Ovary (tissue), 9 donors: ENCODE results near the gene COMMD7. TPM values are rescaled to one million over a fixed set of nuclear protein-coding genes. Genes with fewer than 3 reads are reported as not detected.
"Not testable (repeated sequence)": the region's sequence is repeated elsewhere in the genome, so short reads cannot be mapped to it uniquely, and the experiment has no call there.

Experiments
- DNase-seq, 5 donors: peaks; one replicate each; pipeline ENCODE4 v3.0.0-alpha.2; 2019 to 2020
- H3K27ac ChIP-seq, 2 donors: fragments of 200-600 bp; one replicate each; pipeline versions ENCODE4 v1.5.1 to v1.8.0; 2019 to 2022
- H3K27me3 ChIP-seq: fragments of 200-600 bp; one replicate; pipeline ENCODE4 v1.8.0; 2022
- H3K36me3 ChIP-seq: fragments of 200-600 bp; sonication (generic); one replicate; pipeline ENCODE4 v1.5.1; 2019
- H3K4me1 ChIP-seq: one replicate; pipeline ENCODE4 v1.8.1; 2013; ENCODE audit warnings: mild to moderate bottlenecking, moderate library complexity; ENCODE audit not compliant: insufficient read depth
- H3K4me3 ChIP-seq: fragments of 200-600 bp; sonication (generic); one replicate; pipeline ENCODE4 v1.5.1; 2017
- H3K9me3 ChIP-seq, 2 donors: fragments of 200-600 bp in 1 of 2; sonication (generic) in 1 of 2; one replicate each; pipeline versions ENCODE4 v1.5.1 to v1.8.1; 2013 to 2019; ENCODE audit warnings: mild to moderate bottlenecking in 1 of 2, moderate library complexity in 1 of 2
- CTCF ChIP-seq, 3 donors: fragments of 450-650 bp in 2 of 3; fragments of 200-600 bp in 1 of 3; IDR thresholded peaks; one replicate each; pipeline versions ENCODE4 v1.5.1 to v1.8.0; 2016 to 2022; ENCODE audit warnings: antibody characterized with exemption in 3 of 3, mild to moderate bottlenecking in 1 of 3
- EP300 ChIP-seq: sonication (generic); formaldehyde crosslinking; IDR thresholded peaks from one replicate; pipeline ENCODE4 v1.6.1; 2017; ENCODE audit warnings: antibody characterized with exemption
- POLR2A ChIP-seq: fragments of 450-650 bp; IDR thresholded peaks from one replicate; pipeline ENCODE4 v1.6.1; 2017; ENCODE audit warnings: antibody characterized with exemption, mild to moderate bottlenecking, moderate library complexity
- WGBS, 3 donors: extraction: QIAGEN DNeasy Blood & Tissue Kit in 1 of 3; methylation state at CpG; one replicate each; pipeline versions ENCODE4 v1.1.5 to v1.1.7; 2013 to 2017; 5-methylcytosine and 5-hydroxymethylcytosine counted together
- intact Hi-C, 4 donors: fragments of 100-400 bp; cut with DNase I; formaldehyde crosslinking; loops; one replicate each; pipeline versions ENCODE4 v1.11.0 to v1.15.1; 2022 to 2023
- polyA plus RNA-seq, 2 donors: library from polyadenylated mRNA; stranded (reverse); fragments of 200-250 nt in 1 of 2; fragments of 350-450 nt in 1 of 2; fragmentation: Illumina TruSeq in 1 of 2; extraction: RNeasy Lipid Tissue Mini Kit (QIAGEN cat#74804) in 1 of 2; gene quantifications; one replicate each; pipeline ENCODE4 v1.2.3, GENCODE V29; 2013 to 2014
- total RNA-seq, 7 donors: library from RNA; depleted of rRNA in 2 of 7; stranded (reverse); fragments of >200 nt in 2 of 7; fragmentation: NEBNext Ultra II Directional in 3 of 7; extraction: Animal tissue kit (Norgen Biotek cat#: 25700) in 3 of 7; gene quantifications; one replicate each; pipeline versions ENCODE4 v1.1.0 to v1.2.4, GENCODE V29; 2016 to 2023
- donor health status: DM: no; HTN: no; CAD: no; lungs with moderate emphysema.
- donor health status: DM: no; HTN: no; CAD: no.
- donor health status: Bipolar disorder and iron deficiency.
- donor health status: DM: yes; HTN: yes; CAD: no.
- donor health status: DM: no; HTN: no; CAD: no.
- donor health status: DM: yes; HTN: yes; CAD: no.

COMMD7 gene
- total and polyA plus RNA-seq, 9 donors = 14.2 to 51.8 (median 26.3) TPM

- H3K4me3 ChIP-seq = no peak overlapping the region
- peaks cover 3% of the 10 kb centered on the region for H3K4me1 ChIP-seq
- TF ChIP-seq EP300 = no peak
- no peak for TF ChIP-seq CTCF (IDR thresholded peaks at IDR 0.05)
- no peak for TF ChIP-seq POLR2A
- H3K27me3 ChIP-seq = no peaks in the 10 kb centered on the region
- no peaks in the 10 kb centered on the region for H3K9me3 ChIP-seq
- H3K27ac ChIP-seq = no peak overlapping the region
- DNase-seq = no peak
- 93 to 96% (median 93%) methylated on average over 5 of the region's 5 CpGs for WGBS, 3 donors
- H3K36me3 ChIP-seq = no peaks in the 10 kb centered on the region
- intact Hi-C loops = no loop called here
Measured at GRCh38 chr20:32741151-32741550, 2.1 kb downstream of the COMMD7 start.

- Histone ChIP-seq H3K27me3 (no peaks in the 10 kb centered on the region), H3K4me1 (peaks cover 3% of the 10 kb centered on the region), H3K36me3 (no peaks in the 10 kb centered on the region), H3K9me3 (no peaks in the 10 kb centered on the region), H3K27ac (no peak overlapping the region), H3K4me3 (no peak overlapping the region)
- intact Hi-C loops = no loop called here
- no peak for TF ChIP-seq EP300
- no peak for TF ChIP-seq CTCF (IDR thresholded peaks at IDR 0.05)
- TF ChIP-seq POLR2A = no peak
- WGBS, 3 donors = 54 to 62% (median 56%) methylated on average over 7 of the region's 7 CpGs
- DNase-seq = no peak
Measured at GRCh38 chr20:32737371-32738223, 5.7 kb downstream of the COMMD7 start.

- TF ChIP-seq POLR2A (no peak), CTCF (IDR thresholded peaks at IDR 0.05) (no peak), EP300 (no peak)
- Histone ChIP-seq H3K27ac (no peak overlapping the region), H3K4me1 (peaks cover 3% of the 10 kb centered on the region), H3K27me3 (no peaks in the 10 kb centered on the region), H3K36me3 (no peaks in the 10 kb centered on the region), H3K4me3 (no peak overlapping the region), H3K9me3 (no peaks in the 10 kb centered on the region)
- intact Hi-C loops = no loop called here
- DNase-seq = no peak
- WGBS, 3 donors = 63 to 73% (median 72%) methylated on average over 4 of the region's 4 CpGs
Measured at GRCh38 chr20:32731882-32732266, 11.4 kb downstream of the COMMD7 start.

GRCh38 chr20:32729334-32729733, 13.9 kb downstream of the COMMD7 start:
- H3K9me3 ChIP-seq, intact Hi-C loops, H3K36me3 ChIP-seq, H3K4me1 ChIP-seq, H3K4me3 ChIP-seq, H3K27me3 ChIP-seq, DNase-seq, H3K27ac ChIP-seq: not testable (repeated sequence)
- 95 to 99% (median 98%) methylated on average over 5 of the region's 5 CpGs for WGBS, 3 donors

GRCh38 chr20:32728435-32728834, 14.8 kb downstream of the COMMD7 start:
- H3K9me3 ChIP-seq, H3K36me3 ChIP-seq, H3K27me3 ChIP-seq, H3K4me1 ChIP-seq, H3K4me3 ChIP-seq, intact Hi-C loops, DNase-seq, H3K27ac ChIP-seq: not testable (repeated sequence)
- WGBS, 3 donors = 82 to 96% (median 86%) methylated on average over 6 of the region's 6 CpGs
